H9 (cell line): ENCODE results near the gene ATF3. TPM values are rescaled to one million over a fixed set of nuclear protein-coding genes. Genes with fewer than 3 reads are reported as not detected.

Experiments used
- DNase-seq: peaks from one replicate; pipeline ENCODE4 v3.0.0-alpha.2; 2017
- H2AFZ ChIP-seq: one replicate; pipeline ENCODE4 v1.6.1; 2013; ENCODE audit warnings: mild to moderate bottlenecking, low read length, control low read depth, moderate library complexity
- H2AK5ac ChIP-seq: 2 replicates; pipeline ENCODE4 v1.6.1; 2013; ENCODE audit warnings: low read length, control low read depth, mixed read lengths; ENCODE audit not compliant: insufficient read length
- H2BK120ac ChIP-seq: one replicate; pipeline ENCODE4 v1.6.1; 2013; ENCODE audit warnings: low read depth, mild to moderate bottlenecking, low read length, control low read depth, inconsistent platforms; ENCODE audit not compliant: poor library complexity, severe bottlenecking
- H2BK12ac ChIP-seq: 2 replicates; pipeline ENCODE4 v1.6.1; 2013; ENCODE audit warnings: low read length, control low read depth, mixed read lengths, low read depth; ENCODE audit not compliant: insufficient read length
- H2BK15ac ChIP-seq: 2 replicates; pipeline ENCODE4 v1.6.1; 2013; ENCODE audit warnings: low read depth, low read length, control low read depth
- H2BK20ac ChIP-seq: one replicate; pipeline ENCODE4 v1.6.1; 2013; ENCODE audit warnings: low read depth, mild to moderate bottlenecking, low read length, control low read depth, inconsistent platforms; ENCODE audit not compliant: poor library complexity, severe bottlenecking
- H2BK5ac ChIP-seq: 2 replicates; pipeline ENCODE4 v1.6.1; 2013; ENCODE audit warnings: low read length, control low read depth, mixed read lengths; ENCODE audit not compliant: insufficient read length
- H3K14ac ChIP-seq: 2 replicates; pipeline ENCODE4 v1.6.1; 2013; ENCODE audit warnings: low read length, control low read depth; ENCODE audit not compliant: insufficient read depth
- H3K18ac ChIP-seq: 2 replicates; pipeline ENCODE4 v1.6.1; 2013; ENCODE audit warnings: low read depth, mild to moderate bottlenecking, mixed read lengths, low read length, control low read depth; ENCODE audit not compliant: insufficient read length
- H3K23ac ChIP-seq: 2 replicates; pipeline ENCODE4 v1.6.1; 2013; ENCODE audit warnings: low read length, control low read depth, mixed read lengths, low read depth; ENCODE audit not compliant: insufficient read length
- H3K23me2 ChIP-seq: 2 replicates; pipeline ENCODE4 v1.6.1; 2013; ENCODE audit warnings: low read depth, mild to moderate bottlenecking, mixed read lengths, low read length, control low read depth; ENCODE audit not compliant: insufficient read length, poor library complexity, severe bottlenecking
- H3K27ac ChIP-seq: 2 replicates; pipeline ENCODE4 v1.5.1; 2013; ENCODE audit warnings: low read length, control low read depth, mixed read lengths, low read depth; ENCODE audit not compliant: insufficient read length
- H3K27me3 ChIP-seq: 2 replicates; pipeline ENCODE4 v1.6.1; 2013; ENCODE audit warnings: low read length, control low read depth, inconsistent platforms; ENCODE audit not compliant: insufficient read depth
- H3K4ac ChIP-seq: 2 replicates; pipeline ENCODE4 v1.6.1; 2013; ENCODE audit warnings: low read depth, mild to moderate bottlenecking, control low read depth, inconsistent platforms, low read length, moderate library complexity
- H3K4me1 ChIP-seq: 2 replicates; pipeline ENCODE4 v1.6.1; 2013; ENCODE audit warnings: low read length, control low read depth, inconsistent platforms; ENCODE audit not compliant: insufficient read depth
- H3K4me2 ChIP-seq: 2 replicates; pipeline ENCODE4 v1.6.1; 2013; ENCODE audit warnings: low read length, control low read depth, mixed read lengths; ENCODE audit not compliant: insufficient read length, insufficient read depth
- H3K56ac ChIP-seq: 2 replicates; pipeline ENCODE4 v1.6.1; 2013; ENCODE audit warnings: low read depth, mild to moderate bottlenecking, mixed read lengths, low read length, control low read depth; ENCODE audit not compliant: insufficient read length
- H3K79me1 ChIP-seq: 2 replicates; pipeline ENCODE4 v1.6.1; 2013; ENCODE audit warnings: low read depth, mild to moderate bottlenecking, moderate library complexity, low read length, control low read depth, inconsistent platforms; ENCODE audit not compliant: insufficient read depth, poor library complexity, severe bottlenecking
- H3K79me2 ChIP-seq: 2 replicates; pipeline ENCODE4 v1.6.1; 2013; ENCODE audit warnings: low read length, control low read depth, inconsistent platforms; ENCODE audit not compliant: insufficient read depth
- H3K9ac ChIP-seq: 2 replicates; pipeline ENCODE4 v1.6.1; 2013; ENCODE audit warnings: low read length, control low read depth, mixed read lengths; ENCODE audit not compliant: insufficient read length; ENCODE audit errors: extremely low read depth
- H3K9me3 ChIP-seq: one replicate; pipeline ENCODE4 v1.6.1; 2013; ENCODE audit warnings: low read depth, low read length, inconsistent platforms; ENCODE audit not compliant: control insufficient read depth
- H3T11ph ChIP-seq: one replicate; pipeline ENCODE4 v1.6.1; 2013; ENCODE audit warnings: mild to moderate bottlenecking, low read length, control low read depth, inconsistent platforms
- H4K20me1 ChIP-seq: one replicate; pipeline ENCODE4 v1.6.1; 2013; ENCODE audit not compliant: control insufficient read depth, insufficient read length, insufficient read depth
- H4K5ac ChIP-seq: 2 replicates; pipeline ENCODE4 v1.6.1; 2013; ENCODE audit warnings: low read depth, mild to moderate bottlenecking, mixed read lengths, low read length, control low read depth; ENCODE audit not compliant: insufficient read length
- H4K8ac ChIP-seq: replicated peaks from 2 replicates; pipeline ENCODE4 v1.6.1; 2013; ENCODE audit warnings: low read length, control low read depth, mixed read lengths, low read depth; ENCODE audit not compliant: insufficient read length
- H4K91ac ChIP-seq: 2 replicates; pipeline ENCODE4 v1.6.1; 2013; ENCODE audit warnings: low read depth, mild to moderate bottlenecking, moderate library complexity, mixed read lengths, low read length, control low read depth; ENCODE audit not compliant: insufficient read length
- H3K27ac Mint-ChIP-seq, 3 experiments: 2 replicates in 2 of 3; 3 replicates in 1 of 3; pipeline ENCODE4 v1.8.0; 2020 to 2021; ENCODE audit warnings: mixed read lengths in 3 of 3, mild to moderate bottlenecking in 1 of 3, moderate library complexity in 1 of 3
- H3K27me3 Mint-ChIP-seq: 2 replicates; pipeline ENCODE4 v1.8.0; 2021; ENCODE audit warnings: low read depth, mild to moderate bottlenecking, moderate library complexity, mixed read lengths
- H3K36me3 Mint-ChIP-seq, 3 experiments: 2 replicates in 2 of 3; 3 replicates in 1 of 3; pipeline ENCODE4 v1.8.0; 2020 to 2021; ENCODE audit warnings: low read depth in 3 of 3, mixed read lengths in 3 of 3; ENCODE audit not compliant: insufficient read depth in 1 of 3
- H3K4me1 Mint-ChIP-seq, 2 experiments: 2 replicates each; pipeline ENCODE4 v1.8.0; 2020; ENCODE audit warnings: mixed read lengths in 2 of 2
- H3K4me3 Mint-ChIP-seq, 2 experiments: 2 replicates in 1 of 2; 3 replicates in 1 of 2; pipeline ENCODE4 v1.8.0; 2020 to 2021; ENCODE audit warnings: mild to moderate bottlenecking in 2 of 2, mixed read lengths in 2 of 2, moderate library complexity in 1 of 2
- H3K9me3 Mint-ChIP-seq, 2 experiments: 2 replicates in 1 of 2; 3 replicates in 1 of 2; pipeline ENCODE4 v1.8.0; 2020; ENCODE audit warnings: mild to moderate bottlenecking in 2 of 2, mixed read lengths in 2 of 2, moderate library complexity in 1 of 2
- WGBS: extraction: QIAGEN DNeasy Blood & Tissue Kit; methylation state at CpG from one replicate; pipeline ENCODE4 v1.1.7; 2013; ENCODE audit warnings: missing lambda C conversion rate, low lambda C conversion rate, mixed read lengths; ENCODE audit not compliant: insufficient read length; ENCODE audit errors: extremely low coverage; 5-methylcytosine and 5-hydroxymethylcytosine counted together
- total RNA-seq: library from RNA; stranded (reverse); gene quantifications from 2 replicates; pipeline ENCODE4 v1.2.1, GENCODE V29; 2021
- TF ChIP-seq, protein P1 (sequence below): fragments of 200-600 bp; sonication (generic); conservative IDR thresholded peaks from 3 replicates; pipeline ENCODE4 v1.8.0; 2021; ENCODE audit warnings: antibody characterized with exemption, mild to moderate bottlenecking

ATF3 gene
- total RNA-seq, 1 experiment from 2014 or later, result 14.7 TPM

DNA sequence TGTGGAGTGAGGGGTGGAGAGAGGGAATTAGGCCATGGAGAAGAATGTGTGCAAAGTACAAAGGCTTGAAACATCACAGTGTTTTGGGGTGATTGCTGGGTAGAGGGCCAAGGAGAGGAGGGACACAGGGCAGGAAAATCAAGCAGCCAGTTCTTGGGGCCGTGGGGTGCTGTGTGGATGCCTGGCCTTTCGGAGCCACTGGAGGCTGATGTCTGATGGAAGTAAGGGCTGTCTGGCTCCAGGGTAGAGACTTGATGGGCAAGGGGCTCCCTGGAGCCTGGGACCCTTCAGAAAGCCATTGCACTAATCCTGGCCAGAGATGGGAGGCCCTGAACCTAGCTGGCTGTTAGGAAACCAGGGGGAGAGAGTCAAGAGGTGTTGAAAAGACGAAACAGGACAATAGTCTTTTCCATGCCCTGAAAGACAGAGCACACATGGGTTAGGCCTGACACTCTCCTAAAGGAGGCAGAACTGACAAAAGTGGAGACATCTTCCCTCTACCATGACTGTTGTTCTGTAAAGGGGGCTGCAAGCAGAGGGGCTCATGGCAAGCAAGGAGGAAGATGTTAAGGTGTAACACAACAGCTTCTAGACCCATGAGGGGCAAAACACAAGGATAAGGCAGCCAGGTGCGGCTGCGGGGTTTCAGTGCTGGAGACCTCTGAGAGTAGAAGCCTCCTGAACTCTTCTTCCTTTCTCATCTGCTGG lies 21.0 kb downstream of the ATF3 start:
- H3T11ph ChIP-seq, result no peak overlapping the region
- no peak overlapping the region for H3K27ac Mint-ChIP-seq
- peaks cover 3% of the 10 kb centered on the region; the same call in 1 of the 2 replicates for H3K4me1 ChIP-seq
- no peak overlapping the region for H3K4ac ChIP-seq
- no peak overlapping the region for H3K4me3 Mint-ChIP-seq
- H3K56ac ChIP-seq, result no peak overlapping the region
- H4K20me1 ChIP-seq, result no peaks in the 10 kb centered on the region
- H3K14ac ChIP-seq, result no peak overlapping the region
- peaks cover 4 to 5% of the 10 kb centered on the region in 2 experiments; a peak in 3 of 5 replicates for H3K9me3 Mint-ChIP-seq
- no peak overlapping the region for H4K91ac ChIP-seq
- TF ChIP-seq, protein P1, sequence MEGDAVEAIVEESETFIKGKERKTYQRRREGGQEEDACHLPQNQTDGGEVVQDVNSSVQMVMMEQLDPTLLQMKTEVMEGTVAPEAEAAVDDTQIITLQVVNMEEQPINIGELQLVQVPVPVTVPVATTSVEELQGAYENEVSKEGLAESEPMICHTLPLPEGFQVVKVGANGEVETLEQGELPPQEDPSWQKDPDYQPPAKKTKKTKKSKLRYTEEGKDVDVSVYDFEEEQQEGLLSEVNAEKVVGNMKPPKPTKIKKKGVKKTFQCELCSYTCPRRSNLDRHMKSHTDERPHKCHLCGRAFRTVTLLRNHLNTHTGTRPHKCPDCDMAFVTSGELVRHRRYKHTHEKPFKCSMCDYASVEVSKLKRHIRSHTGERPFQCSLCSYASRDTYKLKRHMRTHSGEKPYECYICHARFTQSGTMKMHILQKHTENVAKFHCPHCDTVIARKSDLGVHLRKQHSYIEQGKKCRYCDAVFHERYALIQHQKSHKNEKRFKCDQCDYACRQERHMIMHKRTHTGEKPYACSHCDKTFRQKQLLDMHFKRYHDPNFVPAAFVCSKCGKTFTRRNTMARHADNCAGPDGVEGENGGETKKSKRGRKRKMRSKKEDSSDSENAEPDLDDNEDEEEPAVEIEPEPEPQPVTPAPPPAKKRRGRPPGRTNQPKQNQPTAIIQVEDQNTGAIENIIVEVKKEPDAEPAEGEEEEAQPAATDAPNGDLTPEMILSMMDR, result no peak
- H3K9me3 ChIP-seq, result no peaks in the 10 kb centered on the region
- H2BK5ac ChIP-seq, result no peak overlapping the region
- no peak overlapping the region for H3K4me2 ChIP-seq
- peaks cover 18% of the 10 kb centered on the region for H3K27me3 Mint-ChIP-seq
- DNase-seq, result no peak
- H2AFZ ChIP-seq, result no peak overlapping the region
- no peaks in the 10 kb centered on the region for H3K4me1 Mint-ChIP-seq
- no peak overlapping the region for H3K18ac ChIP-seq
- no peaks in the 10 kb centered on the region for H3K27me3 ChIP-seq
- H3K79me1 ChIP-seq, result no peaks in the 10 kb centered on the region
- H3K23ac ChIP-seq, result no peak overlapping the region
- H3K36me3 Mint-ChIP-seq, result peaks cover 4 to 9% (median 4%) of the 10 kb centered on the region in 3 experiments; a peak in 6 of 7 replicates
- no peak overlapping the region for H4K5ac ChIP-seq
- no peak overlapping the region for H3K27ac ChIP-seq
- H2BK15ac ChIP-seq, result no peak overlapping the region
- no peaks in the 10 kb centered on the region for H3K23me2 ChIP-seq
- no peaks in the 10 kb centered on the region for H3K79me2 ChIP-seq
- no peak overlapping the region for H2BK20ac ChIP-seq
- no peak overlapping the region for H3K9ac ChIP-seq
- WGBS, result no CpG with 5 or more reads among the region's 5 CpGs
- no peak overlapping the region for H4K8ac ChIP-seq
- H2BK120ac ChIP-seq, result no peak overlapping the region
- no peak overlapping the region for H2AK5ac ChIP-seq
- no peak overlapping the region for H2BK12ac ChIP-seq
